CD4-positive, alpha-beta T cell (primary cell): ENCODE data around the gene WDR82. TPM values are rescaled to one million over a fixed set of nuclear protein-coding genes. Genes with fewer than 3 reads are reported as not detected.

Source experiments
- ATAC-seq: fragments of 200-7000 bp; cut with Tn5 transposase; one replicate; pipeline ENCODE4 v1.10.0; 2022; ENCODE audit warnings: mild to moderate bottlenecking; ENCODE audit not compliant: poor library complexity
- CTCF ChIA-PET: fragments of 350-600 bp; sonication (Branson Sonifier 250); formaldehyde crosslinking; loops from one replicate; lab custom pipeline; 2021; ENCODE audit warnings: antibody characterized with exemption, inconsistent platforms; lab: Charles Lee
- POLR2A ChIA-PET: fragments of 350-600 bp; sonication (Branson Sonifier 250); formaldehyde crosslinking; loops from one replicate; lab custom pipeline; 2021; ENCODE audit warnings: antibody characterized with exemption, inconsistent platforms; lab: Charles Lee
- DNase-seq, 14 experiments: peaks; one replicate each; pipeline ENCODE4 v3.0.0-alpha.2; 2013 to 2020; ENCODE audit warnings: mixed read lengths in 2 of 14
- H3K27ac ChIP-seq, 2 donors: one replicate each; pipeline versions ENCODE4 v1.5.1 to v1.7.0; 2013; ENCODE audit warnings: low read length in 2 of 2, low read depth in 1 of 2, mild to moderate bottlenecking in 1 of 2
- H3K27me3 ChIP-seq, 2 experiments: 1 replicate in 1 of 2; 2 replicates in 1 of 2; pipeline versions ENCODE4 v1.6.1 to v1.7.0; 2013; ENCODE audit warnings: low read length in 2 of 2, control low read depth in 1 of 2, mild to moderate bottlenecking in 1 of 2, moderate library complexity in 1 of 2; ENCODE audit not compliant: insufficient read depth in 2 of 2, control insufficient read depth in 1 of 2
- H3K36me3 ChIP-seq: one replicate; pipeline ENCODE4 v1.6.1; 2013; ENCODE audit warnings: low read length, control low read depth; ENCODE audit not compliant: insufficient read depth
- H3K4me1 ChIP-seq: one replicate; pipeline ENCODE4 v1.6.1; 2013; ENCODE audit warnings: low read length, control low read depth; ENCODE audit not compliant: insufficient read depth
- H3K4me3 ChIP-seq: one replicate; pipeline ENCODE4 v1.5.1; 2013; ENCODE audit warnings: mild to moderate bottlenecking, low read length, moderate library complexity
- H3K9me3 ChIP-seq, 2 experiments: 1 replicate in 1 of 2; 2 replicates in 1 of 2; pipeline versions ENCODE4 v1.6.1 to v1.7.0; 2013; ENCODE audit warnings: low read length in 2 of 2, mild to moderate bottlenecking in 2 of 2, control low read depth in 1 of 2, moderate library complexity in 1 of 2; ENCODE audit not compliant: control insufficient read depth in 1 of 2, insufficient read depth in 1 of 2
- H3K27ac Mint-ChIP-seq: one replicate; pipeline ENCODE4 v1.8.0; 2020; ENCODE audit warnings: mixed read lengths
- H3K27me3 Mint-ChIP-seq: one replicate; pipeline ENCODE4 v1.8.0; 2021; ENCODE audit warnings: mixed read lengths
- H3K36me3 Mint-ChIP-seq: one replicate; pipeline ENCODE4 v1.8.0; 2021; ENCODE audit warnings: low read depth, mixed read lengths
- H3K4me1 Mint-ChIP-seq: one replicate; pipeline ENCODE4 v1.8.0; 2021; ENCODE audit warnings: low read depth, mixed read lengths
- H3K4me3 Mint-ChIP-seq: one replicate; pipeline ENCODE4 v1.8.0; 2020; ENCODE audit warnings: mild to moderate bottlenecking, mixed read lengths
- H3K9me3 Mint-ChIP-seq: one replicate; pipeline ENCODE4 v1.8.0; 2020; ENCODE audit warnings: mixed read lengths
- CTCF ChIP-seq: fragments of 200-600 bp; IDR thresholded peaks from one replicate; pipeline ENCODE4 v1.8.0; 2022; ENCODE audit warnings: antibody characterized with exemption, mild to moderate bottlenecking
- intact Hi-C, 2 experiments: fragments of 100-400 bp; cut with DNase I in 1 of 2; cut with micrococcal nuclease in 1 of 2; formaldehyde crosslinking; loops; one replicate each; pipeline versions ENCODE4 v1.15.1 to v1.9.0; 2023 to 2025; cut with DNase I, micrococcal nuclease
- total RNA-seq, 174 experiments: library from RNA in 2 of 174; stranded (reverse) in 2 of 174; gene quantifications; one replicate each; pipeline ENCODE4 v1.2.3 and lab custom pipeline; 2021 to 2026

The WDR82 gene
- total RNA-seq, 2 experiments from 2014 or later: 114 TPM

- H3K9me3 ChIP-seq: no peaks in the 10 kb centered on the region
- Mint-ChIP-seq H3K27me3 (no peaks in the 10 kb centered on the region), H3K9me3 (no peaks in the 10 kb centered on the region), H3K27ac (no peak overlapping the region), H3K36me3 (peaks cover under 1% of the 10 kb centered on the region), H3K4me3 (no peak overlapping the region), H3K4me1 (peaks cover 22% of the 10 kb centered on the region)
- POLR2A ChIA-PET: interaction anchor here (0.9 kb wide), 1 partner anchor 15 kb away, joined by 3 read pairs; no protein-coding TSS in a partner anchor
- peaks cover 33% of the 10 kb centered on the region for H3K4me1 ChIP-seq
- H3K27me3 ChIP-seq: no peaks in the 10 kb centered on the region
- TF ChIP-seq CTCF: no peak
- CTCF ChIA-PET: no interaction called here
- no peak overlapping the region for H3K27ac ChIP-seq
- peaks cover 14% of the 10 kb centered on the region for H3K36me3 ChIP-seq
- no peak overlapping the region for H3K4me3 ChIP-seq
- no peak for DNase-seq
- no peak for ATAC-seq
- intact Hi-C loops: no loop called here
Measured at GRCh38 chr3:52315006-52315405, 36.6 kb upstream of the WDR82 start.

- ATAC-seq: no peak
Measured at GRCh38 chr3:52314489-52314888, 36.0 kb upstream of the WDR82 start.

GRCh38 chr3:52313774-52314188 lies 35.3 kb upstream of the WDR82 start:
- Histone ChIP-seq H3K4me1 (peaks cover 34% of the 10 kb centered on the region), H3K36me3 (peaks cover 18% of the 10 kb centered on the region), H3K27me3 (no peaks in the 10 kb centered on the region), H3K9me3 (no peaks in the 10 kb centered on the region), H3K4me3 (no peak overlapping the region), H3K27ac (no peak overlapping the region)
- ATAC-seq (no peak), DNase-seq (peak in 3 of 14 experiments; percentile 18 to 67 (median 59))
- no peak for TF ChIP-seq CTCF
- ChIA-PET CTCF (no interaction called here), POLR2A (no interaction called here)
- Mint-ChIP-seq H3K27ac (no peak overlapping the region), H3K4me1 (peaks cover 22% of the 10 kb centered on the region), H3K9me3 (no peaks in the 10 kb centered on the region), H3K36me3 (peaks cover 5% of the 10 kb centered on the region), H3K27me3 (no peaks in the 10 kb centered on the region), H3K4me3 (no peak overlapping the region)
- intact Hi-C loops: no loop called here

More at GRCh38 chr3:52314489-52314888, 36.0 kb upstream of the WDR82 start:
- TF ChIP-seq CTCF: no peak
- H3K27ac ChIP-seq: no peak overlapping the region
- CTCF ChIA-PET: no interaction called here
- intact Hi-C loops: no loop called here
- Mint-ChIP-seq H3K9me3 (no peaks in the 10 kb centered on the region), H3K4me1 (peaks cover 22% of the 10 kb centered on the region), H3K36me3 (peaks cover 5% of the 10 kb centered on the region), H3K4me3 (no peak overlapping the region), H3K27ac (no peak overlapping the region), H3K27me3 (no peaks in the 10 kb centered on the region)
- DNase-seq: no peak
- no peak overlapping the region for H3K4me3 ChIP-seq
- H3K4me1 ChIP-seq: peaks cover 34% of the 10 kb centered on the region
- H3K9me3 ChIP-seq: no peaks in the 10 kb centered on the region
- H3K27me3 ChIP-seq: no peaks in the 10 kb centered on the region
- POLR2A ChIA-PET: interaction anchor here (0.9 kb wide), 1 partner anchor 15 kb away, joined by 3 read pairs; no protein-coding TSS in a partner anchor
- H3K36me3 ChIP-seq: peaks cover 18% of the 10 kb centered on the region
